ENCODE data around the gene HJURP. TPM values are rescaled to one million over a fixed set of nuclear protein-coding genes. Genes with fewer than 3 reads are reported as not detected.

The HJURP gene
- total RNA-seq, 1 experiment from 2014 or later: 49.7 TPM

- no peak overlapping the region for H2BK5ac ChIP-seq (ENCODE audit: insufficient read length, low read length)
- no peak for DNase-seq
- no peak overlapping the region for H3K9ac ChIP-seq (ENCODE audit: extremely low read depth, insufficient read length, low read length)
- H3K4me1 ChIP-seq (ENCODE audit: insufficient read depth, low read length): no peaks in the 10 kb centered on the region
- H3K27me3 ChIP-seq (ENCODE audit: insufficient read depth, low read length): no peaks in the 10 kb centered on the region
- no peak overlapping the region for H3T11ph ChIP-seq (ENCODE audit: low read length)
- H2BK15ac ChIP-seq (ENCODE audit: low read depth, low read length): no peak overlapping the region
- no peak overlapping the region for H2BK20ac ChIP-seq (ENCODE audit: low read depth, low read length, poor library complexity, severe bottlenecking)
- H3K27ac ChIP-seq (ENCODE audit: insufficient read length, low read depth, low read length): no peak overlapping the region
- H4K91ac ChIP-seq (ENCODE audit: insufficient read length, low read depth, low read length): no peak overlapping the region
- no peak overlapping the region for H3K18ac ChIP-seq (ENCODE audit: insufficient read length, low read depth, low read length)
- no peak overlapping the region for H3K14ac ChIP-seq (ENCODE audit: insufficient read depth, low read length)
- H4K20me1 ChIP-seq (ENCODE audit: control insufficient read depth, insufficient read depth, insufficient read length): peaks cover 4% of the 10 kb centered on the region
- no CpG with 5 or more reads among the region's 14 CpGs for WGBS (ENCODE audit: extremely low coverage, insufficient read length, low lambda C conversion rate)
- no peaks in the 10 kb centered on the region for H3K9me3 ChIP-seq (ENCODE audit: control insufficient read depth, low read depth, low read length)
- no peak for TF ChIP-seq CTCF (conservative IDR thresholded peaks at IDR 0.05)
- Mint-ChIP-seq H3K27ac (no peak overlapping the region), H3K4me3 (no peak overlapping the region), H3K4me1 (peaks cover 19 to 27% of the 10 kb centered on the region in 2 experiments), H3K9me3 (no peaks in the 10 kb centered on the region), H3K36me3 (ENCODE audit: insufficient read depth in 1 of 3, low read depth in 3 of 3) (peaks cover 49 to 66% (median 63%) of the 10 kb centered on the region in 3 experiments), H3K27me3 (ENCODE audit: low read depth) (no peaks in the 10 kb centered on the region)
- no peak overlapping the region for H2AFZ ChIP-seq (ENCODE audit: low read length)
- H3K4me2 ChIP-seq (ENCODE audit: insufficient read depth, insufficient read length, low read length): no peak overlapping the region
- no peak overlapping the region for H3K4ac ChIP-seq (ENCODE audit: low read depth, low read length)
- no peak overlapping the region for H3K23ac ChIP-seq (ENCODE audit: insufficient read length, low read depth, low read length)
- no peak overlapping the region for H3K56ac ChIP-seq (ENCODE audit: insufficient read length, low read depth, low read length)
- H2BK120ac ChIP-seq (ENCODE audit: low read depth, low read length, poor library complexity, severe bottlenecking): no peak overlapping the region
- no peaks in the 10 kb centered on the region for H3K23me2 ChIP-seq (ENCODE audit: insufficient read length, low read depth, low read length, poor library complexity, severe bottlenecking)
- no peak overlapping the region for H2AK5ac ChIP-seq (ENCODE audit: insufficient read length, low read length)
- no peak overlapping the region for H4K5ac ChIP-seq (ENCODE audit: insufficient read length, low read depth, low read length)
- H2BK12ac ChIP-seq (ENCODE audit: insufficient read length, low read depth, low read length): no peak overlapping the region
- peaks cover 13% of the 10 kb centered on the region for H3K79me1 ChIP-seq (ENCODE audit: insufficient read depth, low read depth, low read length, poor library complexity, severe bottlenecking)
- no peak overlapping the region for H4K8ac ChIP-seq (replicated peaks; ENCODE audit: insufficient read length, low read depth, low read length)
- peaks cover 17% of the 10 kb centered on the region; the same call in 1 of the 2 replicates for H3K79me2 ChIP-seq (ENCODE audit: insufficient read depth, low read length)
Measured at GRCh38 chr2:233835230-233836186, 18.8 kb downstream of the HJURP start.

Data from H9 (cell line).